Loucy (cell line): ENCODE results near the gene IL1A.

Experiments used
- H2AFZ ChIP-seq: fragments of 200-600 bp; sonication (generic); 2 replicates; pipeline ENCODE4 v1.6.0; 2016; ENCODE audit warnings: antibody characterized with exemption, mild to moderate bottlenecking, low read length, moderate library complexity
- H3F3A ChIP-seq: fragments of 200-600 bp; 2 replicates; pipeline ENCODE4 v1.6.0; 2016; ENCODE audit warnings: antibody characterized with exemption, low read depth, mild to moderate bottlenecking
- H3K27me3 ChIP-seq: fragments of 200-600 bp; sonication (generic); 2 replicates; pipeline ENCODE4 v1.6.1; 2014; ENCODE audit warnings: low read length, mild to moderate bottlenecking; ENCODE audit not compliant: insufficient read depth, poor library complexity, severe bottlenecking
- H3K36me3 ChIP-seq: fragments of 200-600 bp; sonication (generic); 2 replicates; pipeline ENCODE4 v1.6.1; 2016; ENCODE audit warnings: low read length; ENCODE audit not compliant: insufficient read depth
- H3K4me1 ChIP-seq: fragments of 200-600 bp; sonication (generic); 2 replicates; pipeline ENCODE4 v1.5.1; 2014; ENCODE audit warnings: low read length, mild to moderate bottlenecking; ENCODE audit not compliant: insufficient read depth, poor library complexity, severe bottlenecking
- H3K4me2 ChIP-seq: fragments of 200-600 bp; sonication (generic); 2 replicates; pipeline ENCODE4 v1.6.0; 2014; ENCODE audit warnings: antibody characterized with exemption, low read length, low read depth, mild to moderate bottlenecking; ENCODE audit not compliant: poor library complexity, severe bottlenecking
- H3K4me3 ChIP-seq: fragments of 200-600 bp; sonication (generic); 2 replicates; pipeline ENCODE4 v1.5.1; 2014; ENCODE audit warnings: low read length, mild to moderate bottlenecking, mixed read lengths; ENCODE audit not compliant: poor library complexity, severe bottlenecking
- H3K79me2 ChIP-seq: fragments of 200-600 bp; sonication (generic); 2 replicates; pipeline ENCODE4 v1.6.1; 2014; ENCODE audit warnings: low read length; ENCODE audit not compliant: insufficient read depth
- H3K9ac ChIP-seq: fragments of 200-600 bp; sonication (generic); 2 replicates; pipeline ENCODE4 v1.6.0; 2014; ENCODE audit warnings: mild to moderate bottlenecking, low read depth, low read length, moderate library complexity; ENCODE audit not compliant: poor library complexity, severe bottlenecking
- H3K9me2 ChIP-seq: fragments of 200-600 bp; sonication (generic); replicated peaks from 2 replicates; pipeline ENCODE4 v1.6.1; 2016; ENCODE audit warnings: low read depth, low read length, mixed read lengths
- H3K9me3 ChIP-seq: fragments of 200-600 bp; sonication (generic); 2 replicates; pipeline ENCODE4 v1.6.1; 2014; ENCODE audit warnings: mild to moderate bottlenecking, antibody characterized with exemption, low read length, low read depth; ENCODE audit not compliant: insufficient read depth
- H4K20me1 ChIP-seq: fragments of 200-600 bp; sonication (generic); 2 replicates; pipeline ENCODE4 v1.6.0; 2014; ENCODE audit warnings: antibody characterized with exemption, low read length, mild to moderate bottlenecking; ENCODE audit not compliant: insufficient read depth, poor library complexity, severe bottlenecking
- CTCF ChIP-seq: fragments of 200-600 bp; sonication (generic); conservative IDR thresholded peaks from 2 replicates; pipeline ENCODE4 v1.5.1; 2014; ENCODE audit warnings: mild to moderate bottlenecking, antibody characterized with exemption, low read length
- EZH2phosphoT487 ChIP-seq: fragments of 200-600 bp; IDR thresholded peaks from 2 replicates; pipeline ENCODE4 v1.6.1; 2018; ENCODE audit warnings: antibody characterized with exemption, mild to moderate bottlenecking, moderate library complexity, borderline replicate concordance

The IL1A gene

GRCh38 chr2:112733456-112733855 is 50.8 kb downstream of the IL1A start:
- no peaks in the 10 kb centered on the region for H3K9me2 ChIP-seq
- no peak for TF ChIP-seq CTCF
- H3K4me3 ChIP-seq: no peak overlapping the region
- H3K27me3 ChIP-seq: no peaks in the 10 kb centered on the region
- H3F3A ChIP-seq: no peaks in the 10 kb centered on the region
- H2AFZ ChIP-seq: no peak overlapping the region
- H4K20me1 ChIP-seq: no peaks in the 10 kb centered on the region
- H3K36me3 ChIP-seq: peaks cover 16% of the 10 kb centered on the region
- no peaks in the 10 kb centered on the region for H3K79me2 ChIP-seq
- H3K9ac ChIP-seq: no peak overlapping the region
- H3K9me3 ChIP-seq: no peaks in the 10 kb centered on the region
- H3K4me2 ChIP-seq: no peak overlapping the region
- no peaks in the 10 kb centered on the region for H3K4me1 ChIP-seq

- no peaks in the 10 kb centered on the region for H3K79me2 ChIP-seq
- no peak overlapping the region for H2AFZ ChIP-seq
- H3K4me2 ChIP-seq: no peak overlapping the region
Measured at GRCh38 chr2:112731479-112731878, 52.8 kb downstream of the IL1A start.

GRCh38 chr2:112730791-112731190 is 53.5 kb downstream of the IL1A start:
- no peaks in the 10 kb centered on the region for H3K79me2 ChIP-seq
- H2AFZ ChIP-seq: no peak overlapping the region
- no peak overlapping the region for H3K4me2 ChIP-seq
- H3K4me3 ChIP-seq: no peak overlapping the region
- no peaks in the 10 kb centered on the region for H3K9me2 ChIP-seq
- H3K9me3 ChIP-seq: no peaks in the 10 kb centered on the region
- no peaks in the 10 kb centered on the region for H3F3A ChIP-seq
- H3K4me1 ChIP-seq: no peaks in the 10 kb centered on the region
- H3K9ac ChIP-seq: no peak overlapping the region
- H3K36me3 ChIP-seq: no peaks in the 10 kb centered on the region
- no peaks in the 10 kb centered on the region for H3K27me3 ChIP-seq
- no peaks in the 10 kb centered on the region for H4K20me1 ChIP-seq
- no peak for TF ChIP-seq EZH2phosphoT487
- TF ChIP-seq CTCF: no peak

More at GRCh38 chr2:112731479-112731878, 52.8 kb downstream of the IL1A start:
- Histone ChIP-seq H3K4me1 (no peaks in the 10 kb centered on the region), H4K20me1 (no peaks in the 10 kb centered on the region), H3K36me3 (no peaks in the 10 kb centered on the region; the same call in 1 of the 2 replicates), H3K9ac (no peak overlapping the region), H3K9me3 (no peaks in the 10 kb centered on the region), H3K4me3 (no peak overlapping the region), H3K9me2 (no peaks in the 10 kb centered on the region), H3K27me3 (no peaks in the 10 kb centered on the region), H3F3A (no peaks in the 10 kb centered on the region)
- TF ChIP-seq CTCF (no peak), EZH2phosphoT487 (no peak)
